Osteoblast (primary cell): Measurements from ENCODE around the gene ITLN2. TPM values are rescaled to one million over a fixed set of nuclear protein-coding genes. Genes with fewer than 3 reads are reported as not detected.
"Not testable (repeated sequence)": the region's sequence is repeated elsewhere in the genome, so short reads cannot be mapped to it uniquely, and the experiment has no call there.

ENCODE experiments used
- DNase-seq: peaks from one replicate; pipeline ENCODE4 v3.0.0; 2011; ENCODE audit warnings: low spot score, mixed read lengths; ENCODE audit not compliant: insufficient read length; ENCODE audit errors: missing footprints
- H2AFZ ChIP-seq: 2 replicates; pipeline ENCODE4 v1.6.0; 2011; ENCODE audit warnings: mild to moderate bottlenecking, low read length
- H3K27ac ChIP-seq: 2 replicates; pipeline ENCODE4 v1.5.1; 2011; ENCODE audit warnings: mild to moderate bottlenecking, low read depth, low read length, moderate library complexity
- H3K27me3 ChIP-seq: 2 replicates; pipeline ENCODE4 v1.6.0; 2012; ENCODE audit warnings: mild to moderate bottlenecking, control low read depth, inconsistent platforms, low read length, moderate library complexity; ENCODE audit not compliant: insufficient read depth
- H3K36me3 ChIP-seq: 2 replicates; pipeline ENCODE4 v1.5.1; 2011; ENCODE audit warnings: mild to moderate bottlenecking, low read length, control low read depth, moderate library complexity; ENCODE audit not compliant: insufficient read depth
- H3K4me1 ChIP-seq: 2 replicates; pipeline ENCODE4 v1.5.1; 2011; ENCODE audit warnings: mild to moderate bottlenecking, low read length, control low read depth, moderate library complexity; ENCODE audit not compliant: insufficient read depth
- H3K4me2 ChIP-seq: 2 replicates; pipeline ENCODE4 v1.6.0; 2011; ENCODE audit warnings: mild to moderate bottlenecking, low read length; ENCODE audit not compliant: insufficient read depth
- H3K4me3 ChIP-seq: fragments of 200-600 bp; sonication (generic); 3 replicates; pipeline ENCODE4 v1.5.1; 2012; ENCODE audit warnings: mild to moderate bottlenecking, low read length, inconsistent platforms; ENCODE audit not compliant: insufficient read depth
- H3K79me2 ChIP-seq: 2 replicates; pipeline ENCODE4 v1.6.0; 2012; ENCODE audit warnings: mild to moderate bottlenecking, low read length, control low read depth, inconsistent platforms; ENCODE audit not compliant: insufficient read depth
- H3K9me3 ChIP-seq: 2 replicates; pipeline ENCODE4 v1.5.1; 2011; ENCODE audit warnings: low read depth, low read length, control low read depth
- H4K20me1 ChIP-seq: 2 replicates; pipeline ENCODE4 v1.6.0; 2012; ENCODE audit warnings: mild to moderate bottlenecking, low read length, control low read depth; ENCODE audit not compliant: insufficient read depth
- CTCF ChIP-seq: IDR thresholded peaks from 2 replicates; pipeline ENCODE4 v1.5.1; 2011; ENCODE audit warnings: mild to moderate bottlenecking, low read depth, low read length, moderate library complexity; ENCODE audit errors: extremely low read depth
- total RNA-seq: library from RNA; depleted of rRNA; stranded (reverse); fragments of >200 nt; gene quantifications from 2 replicates; pipeline ENCODE4 v1.2.3, GENCODE V29; 2012

ITLN2 gene
- total RNA-seq, 1 donor = not detected

GRCh38 chr1:160997323-160998038, 42.9 kb upstream of the ITLN2 start:
- Histone ChIP-seq H3K4me2 (no peak overlapping the region), H3K36me3 (no peaks in the 10 kb centered on the region), H3K4me1 (peaks cover 8% of the 10 kb centered on the region), H3K9me3 (no peaks in the 10 kb centered on the region), H3K79me2 (no peaks in the 10 kb centered on the region), H4K20me1 (no peaks in the 10 kb centered on the region), H3K27ac (no peak overlapping the region), H3K4me3 (no peak overlapping the region), H3K27me3 (no peaks in the 10 kb centered on the region), H2AFZ (peak overlapping the region; percentile 33)
- peak; percentile 87 for DNase-seq
- peak; percentile 72 for TF ChIP-seq CTCF

DNA sequence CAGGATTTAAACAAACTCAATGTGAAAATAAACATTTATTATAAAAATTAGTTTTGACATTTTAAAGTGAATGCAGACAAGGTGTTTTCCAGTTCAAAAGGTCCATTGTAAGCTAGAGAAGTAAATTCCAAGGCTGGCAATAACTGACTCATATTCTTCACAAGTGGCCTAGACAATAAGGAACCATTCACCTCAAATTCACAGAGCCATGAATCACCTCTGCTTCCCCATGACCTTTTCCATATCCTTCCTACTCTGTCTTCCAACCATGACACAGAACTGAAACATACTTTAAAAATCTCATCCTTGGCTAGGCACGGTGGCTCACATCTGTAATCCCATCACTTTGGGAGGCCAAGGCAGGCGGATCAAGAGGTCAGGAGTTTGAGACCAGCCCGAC, 41.6 kb upstream of the ITLN2 start:
- Histone ChIP-seq H3K4me2 (no peak overlapping the region), H2AFZ (no peak overlapping the region), H3K79me2 (no peaks in the 10 kb centered on the region), H3K36me3 (no peaks in the 10 kb centered on the region), H3K9me3 (no peaks in the 10 kb centered on the region), H3K4me1 (peaks cover 8% of the 10 kb centered on the region), H4K20me1 (no peaks in the 10 kb centered on the region), H3K27me3 (no peaks in the 10 kb centered on the region), H3K4me3 (no peak overlapping the region), H3K27ac (no peak overlapping the region)
- no peak for TF ChIP-seq CTCF
- no peak for DNase-seq

- H3K36me3 ChIP-seq = no peaks in the 10 kb centered on the region
- H3K4me2 ChIP-seq = no peak overlapping the region
- TF ChIP-seq CTCF = peak; percentile 49
Measured at GRCh38 chr1:160993544-160994193, 39.1 kb upstream of the ITLN2 start.

GRCh38 chr1:160992036-160992435, 37.4 kb upstream of the ITLN2 start:
- DNase-seq = not testable (repeated sequence)

More at GRCh38 chr1:160993544-160994193, 39.1 kb upstream of the ITLN2 start:
- Histone ChIP-seq H2AFZ (no peak overlapping the region), H3K27ac (no peak overlapping the region), H3K9me3 (no peaks in the 10 kb centered on the region), H3K27me3 (no peaks in the 10 kb centered on the region), H4K20me1 (no peaks in the 10 kb centered on the region), H3K79me2 (no peaks in the 10 kb centered on the region), H3K4me1 (peaks cover 8% of the 10 kb centered on the region), H3K4me3 (no peak overlapping the region)
- DNase-seq = no peak

More at GRCh38 chr1:160992036-160992435, 37.4 kb upstream of the ITLN2 start:
- H3K79me2 ChIP-seq, H3K4me3 ChIP-seq, H3K27me3 ChIP-seq, H3K27ac ChIP-seq, H4K20me1 ChIP-seq, H3K4me2 ChIP-seq, H3K4me1 ChIP-seq, H3K36me3 ChIP-seq, H2AFZ ChIP-seq, H3K9me3 ChIP-seq: not testable (repeated sequence)
